Subcutaneous abdominal adipose tissue (tissue), 5 donors: ENCODE measurements around the gene SLC16A3.
A peak's percentile ranks its signal among the peaks of the same experiment; 100 is the strongest.
"Not testable (repeated sequence)": the region's sequence is repeated elsewhere in the genome, so short reads cannot be mapped to it uniquely, and the experiment has no call there.

Experiments
- H3K27ac ChIP-seq: one replicate; pipeline ENCODE4 v1.7.0; 2013; ENCODE audit warnings: low read depth, mild to moderate bottlenecking, inconsistent platforms, low read length, moderate library complexity
- H3K27me3 ChIP-seq, 5 donors: one replicate each; pipeline ENCODE4 v1.7.0; 2013; ENCODE audit warnings: low read length in 5 of 5, inconsistent platforms in 1 of 5; ENCODE audit not compliant: control insufficient read depth in 5 of 5, insufficient read depth in 4 of 5
- H3K36me3 ChIP-seq, 5 donors: one replicate each; pipeline ENCODE4 v1.7.0; 2013; ENCODE audit warnings: low read length in 5 of 5; ENCODE audit not compliant: control insufficient read depth in 5 of 5, insufficient read depth in 5 of 5
- H3K4me1 ChIP-seq, 5 donors: one replicate each; pipeline ENCODE4 v1.7.0; 2013; ENCODE audit warnings: low read length in 5 of 5, mild to moderate bottlenecking in 3 of 5, moderate library complexity in 1 of 5; ENCODE audit not compliant: control insufficient read depth in 5 of 5, insufficient read depth in 5 of 5
- H3K4me3 ChIP-seq, 5 donors: one replicate each; pipeline ENCODE4 v1.7.0; 2013; ENCODE audit warnings: low read length in 5 of 5, low read depth in 1 of 5
- H3K9ac ChIP-seq, 5 donors: one replicate each; pipeline ENCODE4 v1.7.0; 2013; ENCODE audit warnings: low read length in 5 of 5, mild to moderate bottlenecking in 4 of 5, moderate library complexity in 3 of 5
- H3K9me3 ChIP-seq, 5 donors: one replicate each; pipeline ENCODE4 v1.7.0; 2013; ENCODE audit warnings: low read length in 5 of 5; ENCODE audit not compliant: control insufficient read depth in 5 of 5
- donor health status: healthy.
- donor health status: healthy.
- donor health status: healthy.
- donor health status: healthy.
- donor health status: healthy.

The SLC16A3 gene

GRCh38 chr17:82247182-82247823 is 18.5 kb downstream of the SLC16A3 start:
- peak overlapping the region; percentile 19 for H3K27ac ChIP-seq
- peaks cover 5 to 45% (median 37%) of the 10 kb centered on the region in 5 donors for H3K4me1 ChIP-seq
- H3K36me3 ChIP-seq = peaks cover 0 to 100% (median 97%) of the 10 kb centered on the region in 5 donors

GRCh38 chr17:82247856-82248671 is 19.2 kb downstream of the SLC16A3 start:
- Histone ChIP-seq H3K9ac (no peak overlapping the region), H3K27ac (no peak overlapping the region), H3K4me3 (no peak overlapping the region), H3K4me1 (peaks cover 4 to 40% (median 30%) of the 10 kb centered on the region in 5 donors), H3K9me3 (no peaks in the 10 kb centered on the region), H3K27me3 (no peaks in the 10 kb centered on the region), H3K36me3 (peaks cover 0 to 100% (median 97%) of the 10 kb centered on the region in 5 donors)

More at GRCh38 chr17:82247182-82247823, 18.5 kb downstream of the SLC16A3 start:
- Histone ChIP-seq H3K27me3 (no peaks in the 10 kb centered on the region), H3K9ac (peak overlapping the region in 2 of 5 donors; percentile 4 to 36), H3K4me3 (no peak overlapping the region), H3K9me3 (no peaks in the 10 kb centered on the region)

GRCh38 chr17:82248815-82249674 is 20.2 kb downstream of the SLC16A3 start:
- Histone ChIP-seq H3K4me3 (no peak overlapping the region), H3K4me1 (peaks cover 4 to 36% (median 25%) of the 10 kb centered on the region in 5 donors), H3K27me3 (no peaks in the 10 kb centered on the region), H3K9ac (no peak overlapping the region), H3K27ac (no peak overlapping the region), H3K9me3 (no peaks in the 10 kb centered on the region), H3K36me3 (peaks cover 0 to 97% (median 94%) of the 10 kb centered on the region in 5 donors)

- H3K9ac ChIP-seq = no peak overlapping the region
- H3K4me3 ChIP-seq = no peak overlapping the region
- peaks cover 0 to 90% (median 84%) of the 10 kb centered on the region in 5 donors for H3K36me3 ChIP-seq
- H3K4me1 ChIP-seq = peaks cover 4 to 36% (median 25%) of the 10 kb centered on the region in 5 donors
- H3K27me3 ChIP-seq = no peaks in the 10 kb centered on the region
- H3K27ac ChIP-seq = no peak overlapping the region
- no peaks in the 10 kb centered on the region for H3K9me3 ChIP-seq
Measured at GRCh38 chr17:82249896-82250581, 21.2 kb downstream of the SLC16A3 start.

- no peak overlapping the region for H3K27ac ChIP-seq
- H3K4me3 ChIP-seq = no peak overlapping the region
- no peaks in the 10 kb centered on the region for H3K27me3 ChIP-seq
- peaks cover 4 to 34% (median 25%) of the 10 kb centered on the region in 5 donors for H3K4me1 ChIP-seq
- H3K36me3 ChIP-seq = peaks cover 0 to 90% (median 84%) of the 10 kb centered on the region in 5 donors
- H3K9me3 ChIP-seq = no peaks in the 10 kb centered on the region
- H3K9ac ChIP-seq = no peak overlapping the region
Measured at GRCh38 chr17:82250868-82251500, 22.1 kb downstream of the SLC16A3 start.

- no peak overlapping the region for H3K9ac ChIP-seq
- H3K9me3 ChIP-seq = no peaks in the 10 kb centered on the region
- peaks cover 0 to 17% (median 9%) of the 10 kb centered on the region in 5 donors for H3K4me1 ChIP-seq
- H3K36me3 ChIP-seq = peaks cover 0 to 88% (median 82%) of the 10 kb centered on the region in 5 donors
- no peaks in the 10 kb centered on the region for H3K27me3 ChIP-seq
- H3K27ac ChIP-seq = no peak overlapping the region
- no peak overlapping the region for H3K4me3 ChIP-seq
Measured at GRCh38 chr17:82252511-82253178, 23.8 kb downstream of the SLC16A3 start.

- Histone ChIP-seq H3K4me1 (peaks cover 0 to 12% (median 3%) of the 10 kb centered on the region in 5 donors), H3K9ac (no peak overlapping the region), H3K4me3 (no peak overlapping the region), H3K36me3 (peaks cover 0 to 87% (median 80%) of the 10 kb centered on the region in 5 donors), H3K27me3 (no peaks in the 10 kb centered on the region), H3K27ac (no peak overlapping the region), H3K9me3 (no peaks in the 10 kb centered on the region)
Measured at GRCh38 chr17:82253179-82253544, 24.3 kb downstream of the SLC16A3 start.

GRCh38 chr17:82254096-82254495 is 25.3 kb downstream of the SLC16A3 start:
- not testable (repeated sequence) for H3K9ac ChIP-seq, H3K27me3 ChIP-seq, H3K27ac ChIP-seq, H3K9me3 ChIP-seq, H3K4me3 ChIP-seq
- Histone ChIP-seq H3K4me1 (peaks cover 0 to 10% (median 3%) of the 10 kb centered on the region in 5 donors), H3K36me3 (peaks cover 0 to 85% (median 78%) of the 10 kb centered on the region in 5 donors)
